Stromal cell of bone marrow (primary cell): ENCODE data around the gene MUC12.
"Not testable (repeated sequence)": the region's sequence is repeated elsewhere in the genome, so short reads cannot be mapped to it uniquely, and the experiment has no call there.

Source experiments
- DNase-seq: peaks from one replicate; pipeline ENCODE4 v3.0.0-alpha.2; 2012; ENCODE audit warnings: low read depth

The MUC12 gene

DNA sequence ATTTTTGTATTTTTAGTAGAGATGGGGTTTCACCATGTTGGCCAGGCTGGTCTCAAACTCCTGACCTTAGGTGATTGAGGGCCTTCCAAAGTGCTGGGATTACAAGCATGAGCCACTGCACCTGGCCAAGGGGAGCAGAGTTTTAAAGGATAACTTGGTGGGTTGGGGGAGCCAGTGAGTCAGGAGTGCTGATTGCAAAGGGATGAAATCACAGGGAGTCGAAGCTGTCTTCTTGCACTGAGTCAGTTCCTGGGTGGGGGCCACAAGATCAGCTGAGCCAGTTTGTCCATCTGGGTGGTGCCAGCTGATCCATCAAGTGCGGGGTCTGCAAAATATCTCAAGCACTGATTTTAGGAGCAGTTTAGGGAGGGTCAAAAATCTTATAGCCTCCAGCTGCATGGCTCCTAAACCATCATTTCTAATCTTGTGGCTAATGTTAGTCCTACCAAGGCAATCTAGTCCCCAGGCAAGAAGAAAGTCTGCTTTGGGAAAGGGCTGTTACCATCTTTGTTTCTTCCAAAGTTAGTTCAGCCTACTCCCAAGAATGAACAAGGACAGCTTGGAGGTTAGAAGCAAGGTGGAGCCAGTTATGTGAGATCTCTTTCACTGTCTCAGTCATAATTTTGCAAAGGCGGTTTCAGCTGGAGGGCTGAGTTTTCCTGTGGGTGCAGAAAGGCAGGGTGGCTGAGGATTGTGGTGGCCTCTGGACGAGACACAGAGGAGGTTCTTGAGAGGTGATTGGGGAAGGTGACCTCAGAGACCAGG lies 15.8 kb downstream of the MUC12 start:
- DNase-seq = not testable (repeated sequence)

GRCh38 chr7:100991631-100992030 lies 22.3 kb downstream of the MUC12 start:
- DNase-seq = no peak

- not testable (repeated sequence) for DNase-seq
Measured at GRCh38 chr7:100992280-100992679, 22.9 kb downstream of the MUC12 start.

- DNase-seq = not testable (repeated sequence)
Measured at GRCh38 chr7:100994671-100995070, 25.3 kb downstream of the MUC12 start.

DNA sequence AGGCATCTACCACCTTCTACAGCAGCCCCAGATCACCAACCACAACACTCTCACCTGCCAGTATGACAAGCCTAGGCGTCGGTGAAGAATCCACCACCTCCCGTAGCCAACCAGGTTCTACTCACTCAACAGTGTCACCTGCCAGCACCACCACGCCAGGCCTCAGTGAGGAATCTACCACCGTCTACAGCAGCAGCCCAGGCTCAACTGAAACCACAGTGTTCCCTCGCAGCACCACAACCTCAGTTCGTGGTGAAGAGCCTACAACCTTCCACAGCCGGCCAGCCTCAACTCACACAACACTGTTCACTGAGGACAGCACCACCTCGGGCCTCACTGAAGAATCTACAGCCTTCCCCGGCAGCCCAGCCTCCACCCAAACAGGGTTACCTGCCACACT lies 29.2 kb downstream of the MUC12 start:
- not testable (repeated sequence) for DNase-seq

DNA sequence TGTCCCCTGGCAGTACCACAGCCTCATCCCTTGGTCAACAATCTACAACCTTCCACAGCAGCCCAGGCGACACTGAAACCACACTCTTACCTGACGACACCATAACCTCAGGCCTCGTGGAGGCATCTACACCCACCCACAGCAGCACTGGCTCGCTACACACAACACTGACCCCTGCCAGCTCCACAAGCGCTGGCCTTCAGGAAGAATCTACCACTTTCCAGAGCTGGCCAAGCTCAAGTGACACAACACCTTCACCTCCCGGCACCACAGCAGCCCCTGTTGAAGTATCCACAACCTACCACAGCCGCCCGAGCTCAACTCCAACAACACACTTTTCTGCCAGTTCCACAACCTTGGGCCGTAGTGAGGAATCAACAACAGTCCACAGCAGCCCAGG lies 30.0 kb downstream of the MUC12 start:
- DNase-seq = not testable (repeated sequence)

- DNase-seq = not testable (repeated sequence)
Measured at GRCh38 chr7:101000025-101000424, 30.7 kb downstream of the MUC12 start.

GRCh38 chr7:101002333-101002732 lies 33.0 kb downstream of the MUC12 start:
- DNase-seq = not testable (repeated sequence)

DNA sequence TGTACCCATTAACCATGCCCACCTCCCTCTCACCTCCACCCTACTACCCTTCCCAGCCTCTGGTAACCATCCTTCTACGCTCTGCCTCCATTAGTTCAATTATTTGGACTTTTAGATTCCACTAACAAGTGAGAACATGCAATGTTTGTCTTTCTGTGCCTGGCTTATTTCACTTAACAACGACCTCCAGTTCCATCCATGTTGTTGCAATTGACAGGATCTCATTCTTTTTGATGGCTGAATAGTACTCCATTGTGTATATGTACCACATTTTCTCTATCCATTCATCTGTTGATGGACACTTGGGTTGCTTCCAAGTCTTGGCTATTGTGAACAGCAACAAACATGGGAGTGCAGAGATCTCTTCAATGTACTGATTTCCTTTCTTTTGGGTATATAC lies 38.0 kb downstream of the MUC12 start:
- not testable (repeated sequence) for DNase-seq

DNA sequence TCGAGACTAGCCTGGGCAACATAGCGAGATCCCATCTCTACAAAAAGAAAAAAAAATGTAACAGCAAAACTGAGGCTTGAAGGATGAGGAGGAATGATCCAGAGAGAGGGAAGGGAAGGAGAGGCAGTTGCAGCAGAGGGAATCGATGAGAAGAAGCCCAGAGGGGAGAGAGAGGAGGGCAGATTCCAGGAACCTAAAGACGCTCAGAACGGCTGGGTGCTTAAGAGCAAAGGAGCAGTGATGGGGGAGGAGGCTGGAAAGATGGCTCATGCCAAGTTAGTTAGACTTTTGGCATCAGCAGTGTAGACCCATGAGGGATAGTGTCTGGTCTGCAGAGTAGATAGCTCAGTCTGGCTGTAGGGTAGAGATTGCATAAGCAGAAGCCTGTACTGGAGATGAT lies 40.3 kb downstream of the MUC12 start:
- no peak for DNase-seq

DNA sequence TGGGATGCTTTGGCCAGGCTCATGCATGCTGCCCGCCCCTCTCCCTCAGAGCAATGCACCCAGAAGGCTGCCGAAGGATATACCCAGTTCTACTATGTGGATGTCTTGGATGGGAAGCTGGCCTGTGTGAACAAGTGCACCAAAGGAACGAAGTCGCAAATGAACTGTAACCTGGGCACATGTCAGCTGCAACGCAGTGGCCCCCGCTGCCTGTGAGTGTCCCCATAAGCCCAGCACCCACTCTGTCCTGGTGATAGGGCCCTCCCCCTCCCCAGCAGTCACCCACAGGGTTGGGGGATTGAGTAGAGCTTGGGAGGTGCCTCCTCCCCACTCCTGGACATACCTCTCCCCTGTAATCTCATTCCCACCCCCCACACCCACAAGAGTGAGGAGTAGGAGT lies 43.6 kb downstream of the MUC12 start:
- DNase-seq = no peak

DNA sequence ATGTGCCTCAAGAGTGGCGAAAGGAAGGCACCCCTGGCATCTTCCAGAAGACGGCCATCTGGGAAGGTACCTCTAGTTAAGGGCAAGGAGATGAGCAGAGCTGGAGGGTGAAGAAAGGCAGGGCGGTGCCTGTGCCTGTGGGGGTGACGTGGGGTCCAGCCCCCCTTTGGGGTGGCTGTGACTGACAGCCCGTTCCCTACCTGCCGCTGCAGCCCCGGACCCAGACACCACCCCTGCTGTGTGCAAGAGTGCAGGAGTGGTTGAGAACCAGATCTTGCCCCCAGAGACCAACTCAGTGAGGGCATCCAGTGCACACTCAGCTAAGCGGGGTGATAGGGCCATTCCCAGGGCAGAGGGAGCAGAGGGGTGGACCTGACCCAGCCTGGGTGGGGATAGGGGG lies 46.3 kb downstream of the MUC12 start:
- no peak for DNase-seq

GRCh38 chr7:101017064-101017777 lies 47.9 kb downstream of the MUC12 start:
- DNase-seq = peak; percentile 77

DNA sequence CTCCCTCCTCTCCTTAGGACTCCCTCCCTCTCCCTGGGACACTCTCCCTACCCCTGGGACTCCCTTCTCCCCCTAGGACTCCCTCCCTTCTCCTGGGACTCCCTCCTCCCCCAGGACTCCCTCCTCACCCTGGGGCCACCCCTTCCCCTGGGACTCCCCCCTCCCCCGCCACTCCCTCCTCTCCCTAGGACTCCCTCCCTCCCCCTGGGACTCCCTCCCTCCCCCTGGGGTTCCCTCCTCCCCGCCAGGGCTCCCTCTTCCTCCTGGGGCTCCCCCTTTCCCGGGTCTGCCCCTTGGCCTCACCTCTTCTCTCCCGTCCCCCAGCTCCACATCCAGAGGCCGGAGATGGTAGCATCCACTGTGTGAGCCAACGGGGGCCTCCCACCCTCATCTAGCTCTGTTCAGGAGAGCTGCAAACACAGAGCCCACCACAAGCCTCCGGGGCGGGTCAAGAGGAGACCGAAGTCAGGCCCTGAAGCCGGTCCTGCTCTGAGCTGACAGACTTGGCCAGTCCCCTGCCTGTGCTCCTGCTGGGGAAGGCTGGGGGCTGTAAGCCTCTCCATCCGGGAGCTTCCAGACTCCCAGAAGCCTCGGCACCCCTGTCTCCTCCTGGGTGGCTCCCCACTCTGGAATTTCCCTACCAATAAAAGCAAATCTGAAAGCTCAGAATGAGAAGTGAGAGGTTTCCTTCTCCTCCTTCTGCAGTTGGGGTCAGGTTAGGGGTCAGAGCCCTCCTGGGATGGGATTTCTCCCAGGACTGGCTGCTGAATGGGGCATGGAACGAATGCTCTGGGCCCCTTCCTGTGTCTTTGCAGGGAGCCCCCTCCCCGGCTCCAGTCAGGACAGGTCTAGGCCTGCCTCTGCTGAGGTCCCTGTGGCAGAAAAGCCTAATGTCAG lies 49.2 kb downstream of the MUC12 start:
- no peak for DNase-seq

GRCh38 chr7:101020444-101020843 lies 51.1 kb downstream of the MUC12 start:
- DNase-seq = no peak

DNA sequence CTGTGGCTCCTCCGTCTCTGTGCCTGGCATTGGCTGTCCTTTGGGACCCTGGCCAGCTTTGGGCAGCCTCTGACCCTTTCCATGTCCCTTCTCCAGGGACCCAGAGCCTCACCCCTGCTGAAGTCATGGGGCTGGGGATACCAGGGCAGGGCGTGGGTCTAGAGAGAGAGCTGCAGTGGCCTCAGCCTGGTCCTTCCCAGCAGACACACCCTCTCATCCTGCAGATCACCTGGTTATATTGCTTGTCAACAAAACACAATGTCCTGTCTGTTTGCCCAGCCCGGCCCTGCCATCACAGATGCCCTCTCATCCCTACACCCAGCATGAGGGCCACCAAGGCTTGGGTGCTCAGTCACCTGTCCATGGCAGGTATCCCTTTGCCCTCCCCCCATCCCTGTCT lies 52.3 kb downstream of the MUC12 start:
- no peak for DNase-seq

- no peak for DNase-seq
Measured at GRCh38 chr7:101023839-101024238, 54.5 kb downstream of the MUC12 start.

GRCh38 chr7:101031082-101031481 lies 61.7 kb downstream of the MUC12 start:
- DNase-seq = no peak

- DNase-seq = no peak
Measured at GRCh38 chr7:101035941-101036340, 66.6 kb downstream of the MUC12 start.

- DNase-seq = not testable (repeated sequence)
Measured at GRCh38 chr7:101041283-101041682, 71.9 kb downstream of the MUC12 start.

- peak; percentile 18 for DNase-seq
Measured at GRCh38 chr7:101058355-101058754, 89.0 kb downstream of the MUC12 start.

DNA sequence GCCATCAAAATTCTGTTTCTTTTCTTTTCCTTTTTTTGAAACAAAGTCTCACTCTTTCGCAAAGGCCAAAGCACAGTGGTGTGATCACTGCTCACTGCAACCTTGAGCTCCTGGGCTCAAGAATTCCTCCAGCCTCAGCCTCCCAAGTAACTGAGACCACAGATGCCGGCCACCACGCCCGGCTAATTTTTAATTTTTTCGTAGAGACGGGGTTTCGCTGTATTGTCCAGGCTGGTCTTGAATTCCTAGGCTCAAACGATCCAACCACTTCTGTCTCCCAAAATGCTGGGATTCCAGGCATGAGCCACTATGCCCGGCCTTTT lies 90.2 kb downstream of the MUC12 start:
- DNase-seq = no peak

DNA sequence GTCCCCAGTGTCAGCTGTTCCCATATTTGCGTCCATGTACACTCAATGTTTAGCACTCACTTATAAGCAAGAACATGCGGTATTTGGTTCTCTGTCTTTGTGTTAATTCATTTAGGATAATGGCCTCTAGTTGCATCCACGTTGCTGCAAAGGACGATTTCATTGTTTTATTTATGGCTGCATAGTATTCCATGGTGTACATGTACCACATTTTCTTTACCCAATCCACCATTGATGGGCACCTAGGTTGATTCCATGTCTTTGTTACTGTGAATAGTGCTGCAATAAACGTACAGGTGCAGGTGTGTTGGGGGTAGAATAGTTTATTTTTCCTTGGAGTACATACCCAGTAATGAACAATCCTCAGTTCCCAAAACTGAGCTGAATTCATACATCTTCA lies 91.6 kb downstream of the MUC12 start:
- no peak for DNase-seq
